ENCODE measurements around the gene DISP3.

Gene DISP3

GRCh38 chr1:11441211-11441952 lies 37.6 kb upstream of the DISP3 start:
- no peak overlapping the region for H3K4me3 ChIP-seq (ENCODE audit: low read length in 2 of 2)
- H2AFZ ChIP-seq (ENCODE audit: low read length): no peak overlapping the region
- H4K91ac ChIP-seq (ENCODE audit: low read depth, low read length, poor library complexity): no peak overlapping the region
- no peak overlapping the region for H3K27ac ChIP-seq (replicated peaks; ENCODE audit: low read length)
- H2BK120ac ChIP-seq (ENCODE audit: low read depth, low read length): no peak overlapping the region
- H3K4me2 ChIP-seq (ENCODE audit: insufficient read depth, low read length, poor library complexity, severe bottlenecking): no peak overlapping the region
- H4K8ac ChIP-seq (ENCODE audit: low read depth, low read length): no peak overlapping the region
- H3K9ac ChIP-seq (ENCODE audit: low read depth, low read length, poor library complexity): no peak overlapping the region
- H2BK5ac ChIP-seq (ENCODE audit: low read length): no peak overlapping the region
- H3K4ac ChIP-seq (ENCODE audit: low read length): no peak overlapping the region
- no CpG with 5 or more reads among the region's 11 CpGs for WGBS, 2 donors (ENCODE audit: extremely low coverage in 2 of 2, insufficient read length in 2 of 2, insufficient replicate concordance in 1 of 2)
- H2BK12ac ChIP-seq (ENCODE audit: low read length): no peak overlapping the region
- no peaks in the 10 kb centered on the region for H3K9me3 ChIP-seq (replicated peaks in 1 of 2; ENCODE audit: control insufficient read depth in 2 of 2, insufficient read depth in 1 of 2, low read depth in 1 of 2, low read length in 2 of 2)
- peak overlapping the region; percentile 62 for H3K23ac ChIP-seq (ENCODE audit: low read depth, low read length, poor library complexity)
- peak overlapping the region; percentile 68 for H3K18ac ChIP-seq (ENCODE audit: low read length)
- no peaks in the 10 kb centered on the region for H3K79me1 ChIP-seq (ENCODE audit: low read depth, low read length)
- no peak for DNase-seq (ENCODE audit: low spot score)
- H2AK5ac ChIP-seq (ENCODE audit: low read depth, low read length): no peak overlapping the region
- no peak overlapping the region for H2BK15ac ChIP-seq (ENCODE audit: low read length)
- peaks cover 0 to 2% of the 10 kb centered on the region in 2 donors for H3K4me1 ChIP-seq (ENCODE audit: control insufficient read depth in 2 of 2, insufficient read depth in 1 of 2, low read depth in 1 of 2, low read length in 2 of 2)
- H3K36me3 ChIP-seq (replicated peaks in 1 of 2; ENCODE audit: control insufficient read depth in 2 of 2, insufficient read depth in 2 of 2, low read length in 2 of 2): no peaks in the 10 kb centered on the region
- H3K14ac ChIP-seq (ENCODE audit: low read length): no peak overlapping the region
- H3K27me3 ChIP-seq (ENCODE audit: control insufficient read depth in 3 of 3, insufficient read depth in 3 of 3, low read depth in 1 of 3, low read length in 3 of 3): peaks cover 0 to 68% (median 0%) of the 10 kb centered on the region in 3 experiments

DNA sequence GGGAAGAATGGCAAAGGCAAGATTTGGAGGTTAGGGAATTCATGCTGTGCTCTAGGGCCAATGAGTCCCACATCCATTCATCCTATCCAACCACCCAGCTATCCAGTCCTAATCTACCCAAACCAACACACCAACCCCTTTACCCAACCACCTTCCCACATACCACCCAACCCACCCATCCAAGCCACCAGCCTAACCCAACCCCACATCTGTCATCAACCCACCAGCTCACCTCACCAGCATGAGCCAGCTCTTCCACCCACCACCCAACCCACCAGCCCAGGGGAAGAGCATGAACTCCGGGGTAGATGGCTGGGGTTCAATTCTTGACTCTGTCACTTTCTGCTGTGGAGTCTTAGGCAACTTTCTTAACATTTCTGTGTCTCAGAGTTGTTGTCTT lies 35.9 kb upstream of the DISP3 start:
- Histone ChIP-seq H2BK5ac (ENCODE audit: low read length) (no peak overlapping the region), H3K27ac (replicated peaks; ENCODE audit: low read length) (no peak overlapping the region), H2BK120ac (ENCODE audit: low read depth, low read length) (no peak overlapping the region), H2BK15ac (ENCODE audit: low read length) (no peak overlapping the region), H2BK12ac (ENCODE audit: low read length) (no peak overlapping the region), H3K79me1 (ENCODE audit: low read depth, low read length) (no peaks in the 10 kb centered on the region), H3K9ac (ENCODE audit: low read depth, low read length, poor library complexity) (no peak overlapping the region), H2AFZ (ENCODE audit: low read length) (no peak overlapping the region), H3K18ac (ENCODE audit: low read length) (no peak overlapping the region), H3K23ac (ENCODE audit: low read depth, low read length, poor library complexity) (no peak overlapping the region), H3K4me1 (ENCODE audit: control insufficient read depth in 2 of 2, insufficient read depth in 1 of 2, low read depth in 1 of 2, low read length in 2 of 2) (peaks cover 0 to 2% of the 10 kb centered on the region in 2 donors), H3K36me3 (replicated peaks in 1 of 2; ENCODE audit: control insufficient read depth in 2 of 2, insufficient read depth in 2 of 2, low read length in 2 of 2) (no peaks in the 10 kb centered on the region), H3K4ac (ENCODE audit: low read length) (no peak overlapping the region), H2AK5ac (ENCODE audit: low read depth, low read length) (no peak overlapping the region), H3K14ac (ENCODE audit: low read length) (no peak overlapping the region), H3K9me3 (replicated peaks in 1 of 2; ENCODE audit: control insufficient read depth in 2 of 2, insufficient read depth in 1 of 2, low read depth in 1 of 2, low read length in 2 of 2) (no peaks in the 10 kb centered on the region), H4K8ac (ENCODE audit: low read depth, low read length) (no peak overlapping the region), H3K27me3 (ENCODE audit: control insufficient read depth in 3 of 3, insufficient read depth in 3 of 3, low read depth in 1 of 3, low read length in 3 of 3) (peaks cover 0 to 68% (median 0%) of the 10 kb centered on the region in 3 experiments), H3K4me2 (ENCODE audit: insufficient read depth, low read length, poor library complexity, severe bottlenecking) (no peak overlapping the region), H3K4me3 (ENCODE audit: low read length in 2 of 2) (no peak overlapping the region), H4K91ac (ENCODE audit: low read depth, low read length, poor library complexity) (no peak overlapping the region)
- no peak for DNase-seq (ENCODE audit: low spot score)
- no CpG with 5 or more reads among the region's 1 CpG for WGBS, 2 donors (ENCODE audit: extremely low coverage in 2 of 2, insufficient read length in 2 of 2, insufficient replicate concordance in 1 of 2)

DNA sequence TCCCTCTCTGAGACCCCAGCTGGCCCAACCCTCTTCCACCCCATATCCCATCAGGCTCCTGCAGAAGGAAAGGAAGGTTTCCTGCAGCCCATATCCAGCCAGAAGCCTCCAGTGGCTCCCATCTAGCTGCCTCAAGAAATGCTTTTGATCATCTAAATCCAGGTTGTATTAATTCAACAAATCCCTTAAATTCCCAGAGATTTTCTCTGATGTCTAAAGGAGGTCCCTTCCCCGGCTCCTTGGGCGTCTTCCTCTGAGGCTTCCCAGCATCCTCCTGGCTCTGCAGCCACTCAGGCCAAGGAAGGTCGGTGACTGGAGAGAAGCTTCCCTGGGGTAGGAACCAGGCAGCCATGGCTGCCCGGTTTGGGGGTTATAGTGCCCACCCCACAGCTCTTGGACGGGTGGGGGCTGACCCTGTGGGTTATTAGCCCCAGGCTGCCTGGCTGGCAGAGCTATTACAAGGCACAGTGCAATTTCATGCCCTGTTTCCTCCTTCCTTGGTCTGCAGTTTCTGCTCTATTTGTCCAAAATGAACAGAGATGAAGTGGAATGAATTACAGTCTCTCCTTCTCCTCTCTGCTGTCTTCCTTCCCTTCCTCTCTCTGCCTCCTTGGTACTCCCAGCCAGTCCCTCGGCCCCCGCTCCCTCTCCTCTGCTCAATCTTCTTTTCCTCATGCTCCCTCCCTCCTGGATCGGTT lies 34.8 kb upstream of the DISP3 start:
- Histone ChIP-seq H3K14ac (ENCODE audit: low read length) (no peak overlapping the region), H3K4ac (ENCODE audit: low read length) (no peak overlapping the region), H4K91ac (ENCODE audit: low read depth, low read length, poor library complexity) (no peak overlapping the region), H2BK5ac (ENCODE audit: low read length) (no peak overlapping the region), H3K23ac (ENCODE audit: low read depth, low read length, poor library complexity) (no peak overlapping the region), H3K36me3 (replicated peaks in 1 of 2; ENCODE audit: control insufficient read depth in 2 of 2, insufficient read depth in 2 of 2, low read length in 2 of 2) (no peaks in the 10 kb centered on the region), H3K4me1 (ENCODE audit: control insufficient read depth in 2 of 2, insufficient read depth in 1 of 2, low read depth in 1 of 2, low read length in 2 of 2) (peaks cover 0 to 2% of the 10 kb centered on the region in 2 donors), H3K27me3 (ENCODE audit: control insufficient read depth in 3 of 3, insufficient read depth in 3 of 3, low read depth in 1 of 3, low read length in 3 of 3) (peaks cover 0 to 69% (median 0%) of the 10 kb centered on the region in 3 experiments), H3K18ac (ENCODE audit: low read length) (no peak overlapping the region), H4K8ac (ENCODE audit: low read depth, low read length) (no peak overlapping the region), H3K9ac (ENCODE audit: low read depth, low read length, poor library complexity) (no peak overlapping the region), H3K27ac (replicated peaks; ENCODE audit: low read length) (no peak overlapping the region), H2BK12ac (ENCODE audit: low read length) (no peak overlapping the region), H3K79me1 (ENCODE audit: low read depth, low read length) (no peaks in the 10 kb centered on the region), H3K9me3 (replicated peaks in 1 of 2; ENCODE audit: control insufficient read depth in 2 of 2, insufficient read depth in 1 of 2, low read depth in 1 of 2, low read length in 2 of 2) (no peaks in the 10 kb centered on the region), H2AK5ac (ENCODE audit: low read depth, low read length) (no peak overlapping the region), H2BK15ac (ENCODE audit: low read length) (no peak overlapping the region), H3K4me3 (ENCODE audit: low read length in 2 of 2) (no peak overlapping the region), H2BK120ac (ENCODE audit: low read depth, low read length) (no peak overlapping the region), H2AFZ (ENCODE audit: low read length) (no peak overlapping the region), H3K4me2 (ENCODE audit: insufficient read depth, low read length, poor library complexity, severe bottlenecking) (no peak overlapping the region)
- no peak for DNase-seq (ENCODE audit: low spot score)
- WGBS, 2 donors (ENCODE audit: extremely low coverage in 2 of 2, insufficient read length in 2 of 2, insufficient replicate concordance in 1 of 2): no CpG with 5 or more reads among the region's 8 CpGs

DNA sequence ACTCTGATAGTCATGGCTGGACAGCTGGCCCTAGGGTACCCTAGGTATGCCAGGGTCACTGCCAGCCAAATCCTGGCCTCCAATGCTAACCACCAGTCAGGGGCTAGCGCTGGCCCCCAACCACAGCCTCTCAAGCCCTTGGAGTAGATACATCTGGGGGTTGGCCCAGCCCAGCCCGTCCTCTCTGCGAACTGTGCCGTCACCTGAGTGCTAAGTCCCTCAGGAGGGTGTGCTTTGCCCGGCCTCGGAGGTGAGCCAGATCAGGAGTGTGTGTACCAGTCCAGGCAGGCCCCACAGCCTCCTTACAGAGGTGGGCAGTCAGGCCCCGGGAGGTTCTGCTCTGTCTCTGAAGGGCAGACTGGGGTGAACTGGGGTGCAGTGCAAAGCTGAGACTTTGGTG lies 34.0 kb upstream of the DISP3 start:
- Histone ChIP-seq H3K4ac (ENCODE audit: low read length) (no peak overlapping the region), H3K9me3 (replicated peaks in 1 of 2; ENCODE audit: control insufficient read depth in 2 of 2, insufficient read depth in 1 of 2, low read depth in 1 of 2, low read length in 2 of 2) (no peaks in the 10 kb centered on the region), H2BK12ac (ENCODE audit: low read length) (no peak overlapping the region), H3K4me1 (ENCODE audit: control insufficient read depth in 2 of 2, insufficient read depth in 1 of 2, low read depth in 1 of 2, low read length in 2 of 2) (peaks cover 0 to 2% of the 10 kb centered on the region in 2 donors), H3K79me1 (ENCODE audit: low read depth, low read length) (no peaks in the 10 kb centered on the region), H4K91ac (ENCODE audit: low read depth, low read length, poor library complexity) (no peak overlapping the region), H3K23ac (ENCODE audit: low read depth, low read length, poor library complexity) (no peak overlapping the region), H2AK5ac (ENCODE audit: low read depth, low read length) (peak overlapping the region; percentile 42), H3K27me3 (ENCODE audit: control insufficient read depth in 3 of 3, insufficient read depth in 3 of 3, low read depth in 1 of 3, low read length in 3 of 3) (peaks cover 0 to 69% (median 0%) of the 10 kb centered on the region in 3 experiments), H3K4me2 (ENCODE audit: insufficient read depth, low read length, poor library complexity, severe bottlenecking) (no peak overlapping the region), H3K14ac (ENCODE audit: low read length) (peak overlapping the region; percentile 9), H2AFZ (ENCODE audit: low read length) (no peak overlapping the region), H2BK120ac (ENCODE audit: low read depth, low read length) (no peak overlapping the region), H3K36me3 (replicated peaks in 1 of 2; ENCODE audit: control insufficient read depth in 2 of 2, insufficient read depth in 2 of 2, low read length in 2 of 2) (no peaks in the 10 kb centered on the region), H4K8ac (ENCODE audit: low read depth, low read length) (no peak overlapping the region), H2BK15ac (ENCODE audit: low read length) (peak overlapping the region; percentile 50), H3K4me3 (ENCODE audit: low read length in 2 of 2) (no peak overlapping the region), H3K27ac (replicated peaks; ENCODE audit: low read length) (no peak overlapping the region), H3K9ac (ENCODE audit: low read depth, low read length, poor library complexity) (no peak overlapping the region), H3K18ac (ENCODE audit: low read length) (peak overlapping the region; percentile 31), H2BK5ac (ENCODE audit: low read length) (no peak overlapping the region)
- no peak for DNase-seq (ENCODE audit: low spot score)
- no CpG with 5 or more reads among the region's 7 CpGs for WGBS, 2 donors (ENCODE audit: extremely low coverage in 2 of 2, insufficient read length in 2 of 2, insufficient replicate concordance in 1 of 2)
